Hepatic stellate cell (primary cell): ENCODE data around the gene SLC9A9.
"Not testable (repeated sequence)": the region's sequence is repeated elsewhere in the genome, so short reads cannot be mapped to it uniquely, and the experiment has no call there.

Experiments used
- DNase-seq: peaks from one replicate; pipeline ENCODE4 v3.0.0; 2011; ENCODE audit warnings: low spot score

Gene SLC9A9

GRCh38 chr3:143455480-143455879 lies 392.8 kb downstream of the SLC9A9 start:
- no peak for DNase-seq

GRCh38 chr3:143450632-143451031 lies 397.6 kb downstream of the SLC9A9 start:
- DNase-seq: no peak

- DNase-seq: no peak
These were observed 400.8 kb downstream of the SLC9A9 start for GRCh38 chr3:143447491-143447890.

- no peak for DNase-seq
These were observed 403.1 kb downstream of the SLC9A9 start for GRCh38 chr3:143445118-143445517.

- DNase-seq: peak; percentile 81
These were observed 404.4 kb downstream of the SLC9A9 start for GRCh38 chr3:143443851-143444331.

GRCh38 chr3:143442814-143443447 lies 405.3 kb downstream of the SLC9A9 start:
- no peak for DNase-seq

- DNase-seq: no peak
These were observed 406.6 kb downstream of the SLC9A9 start for GRCh38 chr3:143441516-143442171.

- no peak for DNase-seq
These were observed 408.5 kb downstream of the SLC9A9 start for GRCh38 chr3:143439817-143440216.

GRCh38 chr3:143437405-143437804 lies 410.9 kb downstream of the SLC9A9 start:
- DNase-seq: no peak

GRCh38 chr3:143436231-143436930 lies 411.9 kb downstream of the SLC9A9 start:
- DNase-seq: no peak

- no peak for DNase-seq
These were observed 414.4 kb downstream of the SLC9A9 start for GRCh38 chr3:143433787-143434378.

- DNase-seq: not testable (repeated sequence)
These were observed 417.0 kb downstream of the SLC9A9 start for GRCh38 chr3:143431298-143431697.

- DNase-seq: no peak
These were observed 417.7 kb downstream of the SLC9A9 start for GRCh38 chr3:143430568-143430967.

- DNase-seq: no peak
These were observed 418.4 kb downstream of the SLC9A9 start for GRCh38 chr3:143429628-143430514.

- no peak for DNase-seq
These were observed 420.0 kb downstream of the SLC9A9 start for GRCh38 chr3:143428294-143428693.

- no peak for DNase-seq
These were observed 420.6 kb downstream of the SLC9A9 start for GRCh38 chr3:143427631-143428030.

- no peak for DNase-seq
These were observed 423.4 kb downstream of the SLC9A9 start for GRCh38 chr3:143424874-143425273.

GRCh38 chr3:143421556-143421955 lies 426.7 kb downstream of the SLC9A9 start:
- no peak for DNase-seq

- no peak for DNase-seq
These were observed 428.7 kb downstream of the SLC9A9 start for GRCh38 chr3:143419611-143420010.

- no peak for DNase-seq
These were observed 429.9 kb downstream of the SLC9A9 start for GRCh38 chr3:143418391-143418790.

- DNase-seq: no peak
These were observed 432.0 kb downstream of the SLC9A9 start for GRCh38 chr3:143416229-143416628.
